Caco-2 (cell line): ENCODE measurements around the gene TMEM178A. TPM values are rescaled to one million over a fixed set of nuclear protein-coding genes. Genes with fewer than 3 reads are reported as not detected.

Experiments
- BruUV-seq: library from RNA; stranded (reverse); fragments of 400-500 nt; replicated peaks from 2 replicates; lab custom pipeline; 2021; lab: Mats Ljungman, UMichigan
- CTCF ChIA-PET: fragments of 300-600 bp; sonication (Branson Sonifier 250); formaldehyde crosslinking; loops from one replicate; lab custom pipeline; 2022; ENCODE audit warnings: antibody characterized with exemption; lab: Charles Lee
- POLR2A ChIA-PET: fragments of 300-600 bp; sonication (Branson Sonifier 250); formaldehyde crosslinking; loops from one replicate; lab custom pipeline; 2022; ENCODE audit warnings: antibody characterized with exemption; lab: Charles Lee
- DNase-seq, 2 experiments: peaks; one replicate each; pipeline versions ENCODE4 v3.0.0 to v3.0.0-alpha.2; 2020 to 2022
- H3K27me3 ChIP-seq: replicated peaks from 2 replicates; pipeline ENCODE4 v1.6.0; 2011; ENCODE audit warnings: low read length; ENCODE audit not compliant: control insufficient read depth, insufficient read depth
- H3K36me3 ChIP-seq: 2 replicates; pipeline ENCODE4 v1.5.1; 2011; ENCODE audit warnings: low read length; ENCODE audit not compliant: control insufficient read depth, insufficient read depth
- H3K4me1 ChIP-seq: fragments of 250-450 bp; sonication (Bioruptor Pico); 2 replicates; pipeline ENCODE4 v1.5.1; 2020; ENCODE audit warnings: mild to moderate bottlenecking
- H3K4me3 ChIP-seq: 2 replicates; pipeline ENCODE4 v1.5.1; 2011; ENCODE audit warnings: low read depth, mild to moderate bottlenecking, control low read depth, low read length
- H3K9me3 ChIP-seq: fragments of 250-450 bp; sonication (Bioruptor Pico); 2 replicates; pipeline ENCODE4 v1.5.1; 2020; ENCODE audit warnings: mild to moderate bottlenecking, moderate library complexity
- H3K27ac Mint-ChIP-seq: one replicate; pipeline ENCODE4 v1.8.0; 2022; ENCODE audit warnings: mixed read lengths; ENCODE audit not compliant: unreplicated experiment
- H3K27me3 Mint-ChIP-seq: one replicate; pipeline ENCODE4 v1.8.0; 2022; ENCODE audit warnings: mixed read lengths; ENCODE audit not compliant: insufficient read depth, unreplicated experiment
- H3K36me3 Mint-ChIP-seq: one replicate; pipeline ENCODE4 v1.8.0; 2022; ENCODE audit warnings: mild to moderate bottlenecking, mixed read lengths; ENCODE audit not compliant: insufficient read depth, unreplicated experiment
- H3K4me1 Mint-ChIP-seq: one replicate; pipeline ENCODE4 v1.8.0; 2022; ENCODE audit warnings: low read depth, mixed read lengths; ENCODE audit not compliant: unreplicated experiment
- H3K4me3 Mint-ChIP-seq: one replicate; pipeline ENCODE4 v1.8.0; 2022; ENCODE audit warnings: mild to moderate bottlenecking, moderate library complexity, mixed read lengths; ENCODE audit not compliant: unreplicated experiment
- H3K9me3 Mint-ChIP-seq: one replicate; pipeline ENCODE4 v1.8.0; 2022; ENCODE audit warnings: mixed read lengths; ENCODE audit not compliant: unreplicated experiment
- intact Hi-C: fragments of 100-400 bp; cut with micrococcal nuclease; formaldehyde crosslinking; loops from one replicate; pipeline ENCODE4 v1.10.0; 2022; ENCODE audit not compliant: unreplicated experiment
- total RNA-seq: library from RNA; stranded (reverse); gene quantifications from 2 replicates; pipeline ENCODE4 v1.2.3, GENCODE V29; 2022
- TF ChIP-seq, protein P1 (sequence below), 2 experiments: fragments of 200-600 bp in 1 of 2; IDR thresholded peaks; 1 replicate in 1 of 2; 2 replicates in 1 of 2; pipeline versions ENCODE4 v1.5.1 to v1.8.0; 2011 to 2022; ENCODE audit warnings: antibody characterized with exemption in 1 of 2, control low read depth in 1 of 2, inconsistent platforms in 1 of 2, low read depth in 1 of 2, low read length in 1 of 2, mild to moderate bottlenecking in 1 of 2, moderate library complexity in 1 of 2; ENCODE audit not compliant: insufficient read depth in 1 of 2, severe bottlenecking in 1 of 2, unreplicated experiment in 1 of 2

The TMEM178A gene
- total RNA-seq, 1 experiment from 2014 or later = 0.29 TPM

- no TSS peak for BruUV-seq
- POLR2A ChIA-PET = no interaction called here
- H3K27ac Mint-ChIP-seq = no peak overlapping the region
These were observed 51.4 kb downstream of the TMEM178A start for GRCh38 chr2:39717067-39717466.

DNA sequence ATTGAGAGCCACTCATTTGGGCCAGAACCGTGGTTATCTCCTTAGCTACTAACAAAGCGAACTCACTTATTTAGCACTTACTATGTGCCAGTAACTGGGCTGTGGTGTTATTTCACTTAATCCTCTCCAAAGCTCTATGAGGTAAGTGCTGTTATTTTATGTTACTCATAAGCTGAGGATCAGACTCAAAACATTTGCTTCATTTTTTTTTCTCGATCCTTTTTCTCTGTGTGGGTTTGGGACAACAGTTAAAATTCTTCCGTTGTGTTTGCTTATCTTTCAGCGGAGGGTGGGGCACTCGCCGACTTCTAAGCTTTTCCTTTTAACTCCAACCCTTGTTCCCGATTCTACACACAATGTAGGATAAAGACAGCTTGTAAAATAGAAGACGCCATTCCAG, 52.8 kb downstream of the TMEM178A start:
- H3K4me3 ChIP-seq = no peak overlapping the region
- no TSS peak for BruUV-seq
- Mint-ChIP-seq H3K4me3 (no peak overlapping the region), H3K27me3 (no peaks in the 10 kb centered on the region), H3K4me1 (peaks cover 13% of the 10 kb centered on the region), H3K36me3 (no peaks in the 10 kb centered on the region), H3K27ac (no peak overlapping the region), H3K9me3 (no peaks in the 10 kb centered on the region)
- H3K27me3 ChIP-seq = no peaks in the 10 kb centered on the region
- no peaks in the 10 kb centered on the region for H3K36me3 ChIP-seq
- no peaks in the 10 kb centered on the region for H3K9me3 ChIP-seq
- POLR2A ChIA-PET = no interaction called here
- TF ChIP-seq, protein P1, sequence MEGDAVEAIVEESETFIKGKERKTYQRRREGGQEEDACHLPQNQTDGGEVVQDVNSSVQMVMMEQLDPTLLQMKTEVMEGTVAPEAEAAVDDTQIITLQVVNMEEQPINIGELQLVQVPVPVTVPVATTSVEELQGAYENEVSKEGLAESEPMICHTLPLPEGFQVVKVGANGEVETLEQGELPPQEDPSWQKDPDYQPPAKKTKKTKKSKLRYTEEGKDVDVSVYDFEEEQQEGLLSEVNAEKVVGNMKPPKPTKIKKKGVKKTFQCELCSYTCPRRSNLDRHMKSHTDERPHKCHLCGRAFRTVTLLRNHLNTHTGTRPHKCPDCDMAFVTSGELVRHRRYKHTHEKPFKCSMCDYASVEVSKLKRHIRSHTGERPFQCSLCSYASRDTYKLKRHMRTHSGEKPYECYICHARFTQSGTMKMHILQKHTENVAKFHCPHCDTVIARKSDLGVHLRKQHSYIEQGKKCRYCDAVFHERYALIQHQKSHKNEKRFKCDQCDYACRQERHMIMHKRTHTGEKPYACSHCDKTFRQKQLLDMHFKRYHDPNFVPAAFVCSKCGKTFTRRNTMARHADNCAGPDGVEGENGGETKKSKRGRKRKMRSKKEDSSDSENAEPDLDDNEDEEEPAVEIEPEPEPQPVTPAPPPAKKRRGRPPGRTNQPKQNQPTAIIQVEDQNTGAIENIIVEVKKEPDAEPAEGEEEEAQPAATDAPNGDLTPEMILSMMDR (IDR thresholded peaks at IDR 0.05; ENCODE audit: insufficient read depth in 1 of 2, low read depth in 1 of 2, low read length in 1 of 2, severe bottlenecking in 1 of 2, unreplicated experiment in 1 of 2) = no peak
- CTCF ChIA-PET = interaction anchor here (0.7 kb wide), 1 partner anchor 326 kb away, joined by 3 read pairs; no protein-coding TSS in a partner anchor
- peaks cover 4% of the 10 kb centered on the region for H3K4me1 ChIP-seq
- intact Hi-C loops = no loop called here
- no peak for DNase-seq

More at GRCh38 chr2:39717067-39717466, 51.4 kb downstream of the TMEM178A start:
- Mint-ChIP-seq H3K9me3 (no peaks in the 10 kb centered on the region), H3K36me3 (no peaks in the 10 kb centered on the region), H3K4me1 (peaks cover 11% of the 10 kb centered on the region), H3K4me3 (no peak overlapping the region), H3K27me3 (peaks cover 4% of the 10 kb centered on the region)
- intact Hi-C loops = no loop called here
- no peaks in the 10 kb centered on the region for H3K9me3 ChIP-seq
- H3K27me3 ChIP-seq = no peaks in the 10 kb centered on the region
- H3K4me3 ChIP-seq = no peak overlapping the region
- CTCF ChIA-PET = no interaction called here
- H3K36me3 ChIP-seq = no peaks in the 10 kb centered on the region
- TF ChIP-seq, protein P1 (IDR thresholded peaks at IDR 0.05; ENCODE audit: insufficient read depth in 1 of 2, low read depth in 1 of 2, low read length in 1 of 2, severe bottlenecking in 1 of 2, unreplicated experiment in 1 of 2) = no peak
- H3K4me1 ChIP-seq = no peaks in the 10 kb centered on the region
- no peak for DNase-seq

- peaks cover 18% of the 10 kb centered on the region for H3K4me1 Mint-ChIP-seq
- no peak overlapping the region for H3K4me3 Mint-ChIP-seq
- Histone ChIP-seq H3K36me3 (no peaks in the 10 kb centered on the region), H3K4me3 (no peak overlapping the region), H3K27me3 (no peaks in the 10 kb centered on the region), H3K4me1 (peaks cover 12% of the 10 kb centered on the region), H3K9me3 (no peaks in the 10 kb centered on the region)
- TF ChIP-seq, protein P1 (IDR thresholded peaks at IDR 0.05; ENCODE audit: insufficient read depth in 1 of 2, low read depth in 1 of 2, low read length in 1 of 2, severe bottlenecking in 1 of 2, unreplicated experiment in 1 of 2) = no peak
- ChIA-PET CTCF (no interaction called here), POLR2A (no interaction called here)
- no peaks in the 10 kb centered on the region for H3K27me3 Mint-ChIP-seq
- no TSS peak for BruUV-seq
- no peak overlapping the region for H3K27ac Mint-ChIP-seq
- DNase-seq = no peak
- intact Hi-C loops = no loop called here
- no peaks in the 10 kb centered on the region for H3K36me3 Mint-ChIP-seq
- no peaks in the 10 kb centered on the region for H3K9me3 Mint-ChIP-seq
These were observed 53.6 kb downstream of the TMEM178A start for GRCh38 chr2:39719317-39719716.
